ENCODE data around the gene CLDN15. TPM values are rescaled to one million over a fixed set of nuclear protein-coding genes. Genes with fewer than 3 reads are reported as not detected.
"Not testable (repeated sequence)": the region's sequence is repeated elsewhere in the genome, so short reads cannot be mapped to it uniquely, and the experiment has no call there.

CLDN15 gene
- total RNA-seq, 1 experiment from 2014 or later, result 6.4 TPM

DNA sequence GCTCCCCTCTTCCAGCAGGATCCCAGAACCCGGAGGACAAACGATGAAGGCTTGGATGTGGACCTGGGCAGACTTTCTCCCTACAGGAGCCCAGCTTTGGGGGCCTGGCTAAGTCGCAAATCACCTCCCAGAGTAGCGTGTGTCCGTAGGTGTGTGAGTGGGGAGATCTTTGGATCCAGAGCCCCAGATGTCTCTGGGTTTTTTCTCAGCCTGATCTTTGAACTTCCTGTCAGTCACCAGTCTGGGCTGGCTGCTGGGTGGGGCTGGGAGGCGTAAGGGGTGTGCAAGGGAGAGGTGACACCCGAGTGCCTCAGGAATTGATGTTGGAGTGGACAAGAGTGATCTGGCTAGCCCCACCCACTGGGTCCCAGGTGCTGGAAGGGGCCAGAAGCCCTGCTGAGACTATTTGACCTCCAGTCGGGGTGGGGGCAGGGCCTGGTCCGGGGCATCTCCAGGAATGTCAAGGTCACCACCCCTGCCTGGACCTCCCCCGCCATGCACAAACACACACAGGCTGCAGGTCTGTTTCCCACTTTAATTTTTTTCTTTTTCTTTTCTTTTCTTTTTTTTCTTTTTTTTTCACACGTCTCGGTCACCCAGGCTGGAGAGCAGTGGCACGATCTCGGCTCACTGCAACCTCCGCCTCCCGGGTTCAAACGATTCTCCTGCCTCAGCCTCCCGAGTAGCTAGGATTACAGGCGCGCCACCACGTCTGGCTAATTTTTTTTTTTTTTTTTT is 36.6 kb downstream of the CLDN15 start, which contains the start of gene MOGAT3:
Gene MOGAT3 (minus strand): TSS at position 175 of the 738 bp plus-strand sequence. CDS start 182 bp downstream, outside the sequence.
- no peak for DNase-seq
- H3K27ac Mint-ChIP-seq (ENCODE audit: unreplicated experiment), result no peak within 1 kb of the TSS
- peaks cover 2% of the 10 kb centered on the region for H3K36me3 Mint-ChIP-seq (ENCODE audit: insufficient read depth, unreplicated experiment)
- H3K4me1 Mint-ChIP-seq (ENCODE audit: low read depth, unreplicated experiment), result no peaks in the 10 kb centered on the region
- TF ChIP-seq CTCF (IDR thresholded peaks at IDR 0.05; ENCODE audit: unreplicated experiment), result no peak
- H3K27me3 Mint-ChIP-seq (ENCODE audit: unreplicated experiment), result peaks cover 38% of the 10 kb centered on the region
- intact Hi-C loops (cut with micrococcal nuclease; ENCODE audit: unreplicated experiment), result no loop called here
- no TSS peak for BruUV-seq (replicated peaks)
- H3K9me3 Mint-ChIP-seq (ENCODE audit: low read depth, unreplicated experiment), result no peaks in the 10 kb centered on the region
- H3K4me3 Mint-ChIP-seq (ENCODE audit: low read depth, unreplicated experiment), result peak within 1 kb of the TSS; percentile 32
- CTCF ChIA-PET, result interaction anchor here (1.1 kb wide), 1 partner anchor 20 kb away, joined by 4 read pairs; no protein-coding TSS in a partner anchor

GRCh38 chr7:101200504-101200861 is 37.1 kb downstream of the CLDN15 start:
- no peaks in the 10 kb centered on the region for H3K36me3 Mint-ChIP-seq (ENCODE audit: insufficient read depth, unreplicated experiment)
- H3K27ac Mint-ChIP-seq (ENCODE audit: unreplicated experiment), result no peak overlapping the region
- no TSS peak for BruUV-seq (replicated peaks)
- peaks cover 38% of the 10 kb centered on the region for H3K27me3 Mint-ChIP-seq (ENCODE audit: unreplicated experiment)
- no peak for TF ChIP-seq CTCF (IDR thresholded peaks at IDR 0.05; ENCODE audit: unreplicated experiment)
- no peaks in the 10 kb centered on the region for H3K4me1 Mint-ChIP-seq (ENCODE audit: low read depth, unreplicated experiment)
- CTCF ChIA-PET, result no interaction called here
- no peak for DNase-seq
- intact Hi-C loops (cut with micrococcal nuclease; ENCODE audit: unreplicated experiment), result no loop called here
- H3K4me3 Mint-ChIP-seq (ENCODE audit: low read depth, unreplicated experiment), result no peak overlapping the region
- no peaks in the 10 kb centered on the region for H3K9me3 Mint-ChIP-seq (ENCODE audit: low read depth, unreplicated experiment)

GRCh38 chr7:101199522-101199921 is 38.1 kb downstream of the CLDN15 start:
- H3K9me3 Mint-ChIP-seq (ENCODE audit: low read depth, unreplicated experiment); H3K36me3 Mint-ChIP-seq (ENCODE audit: insufficient read depth, unreplicated experiment); BruUV-seq (replicated peaks); H3K4me1 Mint-ChIP-seq (ENCODE audit: low read depth, unreplicated experiment); intact Hi-C loops (cut with micrococcal nuclease; ENCODE audit: unreplicated experiment); H3K4me3 Mint-ChIP-seq (ENCODE audit: low read depth, unreplicated experiment); H3K27ac Mint-ChIP-seq (ENCODE audit: unreplicated experiment); DNase-seq: not testable (repeated sequence)
- peaks cover 38% of the 10 kb centered on the region for H3K27me3 Mint-ChIP-seq (ENCODE audit: unreplicated experiment)
- CTCF ChIA-PET, result interaction anchor here (0.7 kb wide), 1 partner anchor 18 kb away, joined by 3 read pairs; no protein-coding TSS in a partner anchor

GRCh38 chr7:101198476-101198875 is 39.1 kb downstream of the CLDN15 start:
- CTCF ChIA-PET, result no interaction called here
- Mint-ChIP-seq H3K27ac (ENCODE audit: unreplicated experiment) (no peak overlapping the region), H3K4me1 (ENCODE audit: low read depth, unreplicated experiment) (no peaks in the 10 kb centered on the region), H3K4me3 (ENCODE audit: low read depth, unreplicated experiment) (no peak overlapping the region), H3K36me3 (ENCODE audit: insufficient read depth, unreplicated experiment) (no peaks in the 10 kb centered on the region), H3K9me3 (ENCODE audit: low read depth, unreplicated experiment) (no peaks in the 10 kb centered on the region), H3K27me3 (ENCODE audit: unreplicated experiment) (peaks cover 29% of the 10 kb centered on the region)
- no peak for TF ChIP-seq CTCF (IDR thresholded peaks at IDR 0.05; ENCODE audit: unreplicated experiment)
- intact Hi-C loops (cut with micrococcal nuclease; ENCODE audit: unreplicated experiment), result no loop called here
- BruUV-seq (replicated peaks), result no TSS peak
- no peak for DNase-seq

- no TSS peak for BruUV-seq (replicated peaks)
- intact Hi-C loops (cut with micrococcal nuclease; ENCODE audit: unreplicated experiment), result no loop called here
- no peaks in the 10 kb centered on the region for H3K9me3 Mint-ChIP-seq (ENCODE audit: low read depth, unreplicated experiment)
Observed at GRCh38 chr7:101197991-101198390, 39.6 kb downstream of the CLDN15 start.

More at GRCh38 chr7:101197991-101198390, 39.6 kb downstream of the CLDN15 start:
- CTCF ChIA-PET, result no interaction called here
- H3K36me3 Mint-ChIP-seq (ENCODE audit: insufficient read depth, unreplicated experiment), result no peaks in the 10 kb centered on the region
- no peaks in the 10 kb centered on the region for H3K4me1 Mint-ChIP-seq (ENCODE audit: low read depth, unreplicated experiment)
- no peak for TF ChIP-seq CTCF (IDR thresholded peaks at IDR 0.05; ENCODE audit: unreplicated experiment)
- H3K27me3 Mint-ChIP-seq (ENCODE audit: unreplicated experiment), result peaks cover 25% of the 10 kb centered on the region
- H3K4me3 Mint-ChIP-seq (ENCODE audit: low read depth, unreplicated experiment), result no peak overlapping the region
- DNase-seq, result no peak
- H3K27ac Mint-ChIP-seq (ENCODE audit: unreplicated experiment), result no peak overlapping the region
